Neural progenitor cell (in vitro differentiated cells): ENCODE results near the gene TNIP2.
"Not testable (repeated sequence)": the region's sequence is repeated elsewhere in the genome, so short reads cannot be mapped to it uniquely, and the experiment has no call there.

Source experiments
- EZH2 ChIP-seq: fragments of 200-600 bp; sonication (generic); IDR thresholded peaks from 2 replicates; pipeline ENCODE4 v1.6.1; 2017; ENCODE audit warnings: antibody characterized with exemption, mild to moderate bottlenecking, moderate library complexity
- EZH2phosphoT487 ChIP-seq: fragments of 200-600 bp; sonication (generic); IDR thresholded peaks from 2 replicates; pipeline ENCODE4 v1.6.1; 2017; ENCODE audit warnings: antibody characterized with exemption
- TF ChIP-seq, protein P1 (sequence below): fragments of 200-600 bp; sonication (generic); IDR thresholded peaks from 2 replicates; pipeline ENCODE4 v1.5.1; 2017; ENCODE audit warnings: antibody characterized with exemption, mild to moderate bottlenecking

DNA sequence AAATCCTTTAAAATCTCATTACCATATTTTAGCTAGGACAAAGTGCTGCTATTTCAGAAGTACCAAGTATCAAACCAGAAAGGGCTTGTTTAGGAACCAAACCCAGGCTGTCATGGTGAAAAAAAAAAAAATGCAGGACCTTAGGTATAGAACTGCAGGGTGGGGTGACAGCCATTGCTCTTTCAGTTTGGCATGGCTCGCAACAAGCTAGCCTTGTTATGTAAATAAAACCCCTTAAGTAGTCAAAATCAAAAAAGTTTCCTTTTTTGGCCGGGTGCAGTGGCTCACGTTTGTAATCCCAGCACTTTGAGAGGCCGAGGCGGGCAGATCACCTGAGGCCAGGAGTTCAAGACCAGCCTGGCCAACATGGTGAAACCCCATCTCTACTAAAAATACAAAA is 24.5 kb upstream of the TNIP2 start:
- TF ChIP-seq, protein P1, sequence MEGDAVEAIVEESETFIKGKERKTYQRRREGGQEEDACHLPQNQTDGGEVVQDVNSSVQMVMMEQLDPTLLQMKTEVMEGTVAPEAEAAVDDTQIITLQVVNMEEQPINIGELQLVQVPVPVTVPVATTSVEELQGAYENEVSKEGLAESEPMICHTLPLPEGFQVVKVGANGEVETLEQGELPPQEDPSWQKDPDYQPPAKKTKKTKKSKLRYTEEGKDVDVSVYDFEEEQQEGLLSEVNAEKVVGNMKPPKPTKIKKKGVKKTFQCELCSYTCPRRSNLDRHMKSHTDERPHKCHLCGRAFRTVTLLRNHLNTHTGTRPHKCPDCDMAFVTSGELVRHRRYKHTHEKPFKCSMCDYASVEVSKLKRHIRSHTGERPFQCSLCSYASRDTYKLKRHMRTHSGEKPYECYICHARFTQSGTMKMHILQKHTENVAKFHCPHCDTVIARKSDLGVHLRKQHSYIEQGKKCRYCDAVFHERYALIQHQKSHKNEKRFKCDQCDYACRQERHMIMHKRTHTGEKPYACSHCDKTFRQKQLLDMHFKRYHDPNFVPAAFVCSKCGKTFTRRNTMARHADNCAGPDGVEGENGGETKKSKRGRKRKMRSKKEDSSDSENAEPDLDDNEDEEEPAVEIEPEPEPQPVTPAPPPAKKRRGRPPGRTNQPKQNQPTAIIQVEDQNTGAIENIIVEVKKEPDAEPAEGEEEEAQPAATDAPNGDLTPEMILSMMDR: not testable (repeated sequence)
- TF ChIP-seq EZH2, EZH2phosphoT487: not testable (repeated sequence)
